ENCODE measurements around the gene SLC1A3. TPM values are rescaled to one million over a fixed set of nuclear protein-coding genes. Genes with fewer than 3 reads are reported as not detected.
A peak's percentile ranks its signal among the peaks of the same experiment; 100 is the strongest.

SLC1A3 gene
- total and polyA plus RNA-seq, 4 donors: 0.61 to 23.5 (median 16.1) TPM

DNA sequence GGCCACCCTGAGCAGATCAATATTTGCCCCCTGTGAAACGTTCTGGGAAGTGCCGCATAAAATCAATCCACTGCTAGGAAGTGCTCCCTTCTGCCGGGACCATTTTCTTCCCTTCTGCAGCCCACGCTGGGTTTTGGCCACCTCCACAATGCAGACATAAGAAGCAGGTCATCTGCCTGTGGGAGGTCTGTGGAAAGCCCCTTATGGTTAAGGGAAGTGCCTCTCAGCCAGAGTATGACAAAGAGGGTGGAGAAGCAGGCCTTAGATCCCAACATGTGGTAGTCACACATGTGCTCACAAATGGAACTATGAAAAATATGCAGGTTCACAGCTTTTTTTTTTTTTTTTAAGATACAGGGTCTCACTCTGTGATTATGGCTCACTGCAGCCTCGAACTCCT lies 82.8 kb downstream of the SLC1A3 start:
- WGBS, 2 donors: 93% methylated on average over 5 of the region's 5 CpGs
- DNase-seq: peak in 1 of 2 donors; percentile 58
- Histone ChIP-seq H3K4me3 (ENCODE audit: low read length in 2 of 2) (no peak overlapping the region), H3K36me3 (ENCODE audit: control insufficient read depth in 1 of 2, insufficient read depth in 2 of 2, low read length in 1 of 2) (no peaks in the 10 kb centered on the region), H3K9me3 (ENCODE audit: control insufficient read depth, low read length) (no peaks in the 10 kb centered on the region), H3K27ac (ENCODE audit: low read depth in 1 of 2, low read length in 2 of 2) (no peak overlapping the region), H3K27me3 (ENCODE audit: control insufficient read depth in 1 of 2, insufficient read depth in 2 of 2, low read length in 1 of 2) (no peaks in the 10 kb centered on the region), H3K4me1 (ENCODE audit: control insufficient read depth in 1 of 2, insufficient read depth in 2 of 2, low read length in 2 of 2) (no peaks in the 10 kb centered on the region)
- no peak for ATAC-seq (ENCODE audit: low FRiP score)
- intact Hi-C loops (cut with DNase I): no loop called here

DNA sequence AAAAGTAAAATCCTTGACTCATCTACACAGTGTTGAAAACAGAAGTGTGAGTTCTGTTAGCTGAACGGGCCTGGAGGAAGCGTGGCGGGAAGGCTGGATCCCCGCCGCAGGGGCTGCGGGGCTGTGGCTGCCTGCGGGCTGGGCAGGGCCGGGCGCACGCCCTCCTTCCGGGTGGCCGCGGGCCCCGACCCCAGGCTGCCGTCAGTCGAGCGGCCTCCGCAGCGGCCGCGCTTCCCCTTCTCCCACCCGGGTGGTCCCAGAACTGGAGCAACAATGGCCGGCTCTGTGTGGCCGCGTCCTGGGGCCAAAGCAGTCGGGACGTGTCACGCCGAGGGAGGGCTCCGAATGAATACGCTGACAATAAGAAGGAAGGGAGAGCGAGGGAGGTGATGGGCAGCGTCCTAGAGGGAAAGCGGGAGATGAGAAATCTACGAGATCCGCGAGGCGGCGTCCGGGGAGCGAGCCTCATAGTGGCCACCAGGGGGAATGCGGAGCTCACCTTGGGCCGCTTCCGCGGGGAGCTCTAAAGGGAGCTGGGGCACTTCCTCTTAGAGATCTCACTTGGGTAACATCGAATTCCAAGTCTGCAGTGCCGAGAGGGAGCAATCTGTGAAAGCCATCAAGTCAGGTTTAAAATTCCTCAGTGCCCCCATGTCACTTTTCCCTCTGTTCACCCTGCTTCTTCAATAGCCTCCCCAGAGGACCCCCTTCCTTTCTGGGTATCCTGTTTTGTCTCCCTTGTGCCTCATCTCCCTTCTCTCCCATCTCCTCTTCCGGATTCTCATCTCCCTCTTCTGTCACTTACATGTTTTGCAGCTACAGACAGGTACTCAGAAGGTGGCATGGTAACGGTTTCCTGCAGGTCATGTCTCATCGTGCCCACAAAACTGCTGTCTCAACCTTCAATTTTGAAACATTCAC lies 83.9 kb downstream of the SLC1A3 start:
- DNase-seq (peak; percentile 88 to 94), ATAC-seq (ENCODE audit: low FRiP score) (peak; percentile 81)
- no peaks in the 10 kb centered on the region for H3K27me3 ChIP-seq (ENCODE audit: control insufficient read depth in 1 of 2, insufficient read depth in 2 of 2, low read length in 1 of 2)
- WGBS, 2 donors: 4% methylated on average over 50 of the region's 50 CpGs
- no peaks in the 10 kb centered on the region for H3K9me3 ChIP-seq (ENCODE audit: control insufficient read depth, low read length)
- intact Hi-C loops (cut with DNase I): loop anchor here (2.0 to 10.0 kb wide), 5 partner anchors 183 to 536 kb away; partner anchors contain the start of genes LMBRD2 (in 1 of the 2), NADK2 (in 1 of the 2) and SKP2 (in 1 of the 2)
- no peaks in the 10 kb centered on the region for H3K36me3 ChIP-seq (ENCODE audit: control insufficient read depth in 1 of 2, insufficient read depth in 2 of 2, low read length in 1 of 2)
- H3K4me1 ChIP-seq (ENCODE audit: control insufficient read depth in 1 of 2, insufficient read depth in 2 of 2, low read length in 2 of 2): no peaks in the 10 kb centered on the region
- peak overlapping the region in 1 of 2 donors; percentile 56 for H3K27ac ChIP-seq (ENCODE audit: low read depth in 1 of 2, low read length in 2 of 2)
- H3K4me3 ChIP-seq (ENCODE audit: low read length in 2 of 2): peak overlapping the region; percentile 6 to 92

DNA sequence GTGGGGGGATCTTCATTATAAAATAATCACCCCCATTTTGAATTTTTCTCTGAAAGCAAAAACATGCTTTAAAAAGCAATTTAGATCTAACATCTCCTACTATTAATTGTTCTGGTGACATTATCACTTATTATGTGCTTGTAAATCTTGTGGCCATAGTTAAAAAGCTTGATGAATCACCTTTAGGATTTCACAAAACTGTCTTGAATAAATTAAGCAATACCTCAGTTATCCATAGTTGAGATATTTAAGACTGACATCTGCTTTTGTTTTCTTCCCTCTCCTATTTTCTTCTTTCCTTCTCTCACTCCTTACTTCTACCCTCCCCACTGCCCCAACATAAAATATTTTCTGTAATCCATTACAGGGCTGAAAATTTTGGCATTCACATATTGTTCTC lies 84.8 kb downstream of the SLC1A3 start:
- no peaks in the 10 kb centered on the region for H3K9me3 ChIP-seq (ENCODE audit: control insufficient read depth, low read length)
- intact Hi-C loops (cut with DNase I): loop anchor here (2.0 to 10.0 kb wide), 5 partner anchors 184 to 536 kb away; partner anchors contain the start of genes LMBRD2 (in 1 of the 2), NADK2 (in 1 of the 2) and SKP2 (in 1 of the 2)
- no peaks in the 10 kb centered on the region for H3K27me3 ChIP-seq (ENCODE audit: control insufficient read depth in 1 of 2, insufficient read depth in 2 of 2, low read length in 1 of 2)
- DNase-seq (no peak), ATAC-seq (ENCODE audit: low FRiP score) (no peak)
- H3K4me3 ChIP-seq (ENCODE audit: low read length in 2 of 2): no peak overlapping the region
- no peaks in the 10 kb centered on the region for H3K36me3 ChIP-seq (ENCODE audit: control insufficient read depth in 1 of 2, insufficient read depth in 2 of 2, low read length in 1 of 2)
- H3K4me1 ChIP-seq (ENCODE audit: control insufficient read depth in 1 of 2, insufficient read depth in 2 of 2, low read length in 2 of 2): no peaks in the 10 kb centered on the region
- no peak overlapping the region for H3K27ac ChIP-seq (ENCODE audit: low read depth in 1 of 2, low read length in 2 of 2)

DNA sequence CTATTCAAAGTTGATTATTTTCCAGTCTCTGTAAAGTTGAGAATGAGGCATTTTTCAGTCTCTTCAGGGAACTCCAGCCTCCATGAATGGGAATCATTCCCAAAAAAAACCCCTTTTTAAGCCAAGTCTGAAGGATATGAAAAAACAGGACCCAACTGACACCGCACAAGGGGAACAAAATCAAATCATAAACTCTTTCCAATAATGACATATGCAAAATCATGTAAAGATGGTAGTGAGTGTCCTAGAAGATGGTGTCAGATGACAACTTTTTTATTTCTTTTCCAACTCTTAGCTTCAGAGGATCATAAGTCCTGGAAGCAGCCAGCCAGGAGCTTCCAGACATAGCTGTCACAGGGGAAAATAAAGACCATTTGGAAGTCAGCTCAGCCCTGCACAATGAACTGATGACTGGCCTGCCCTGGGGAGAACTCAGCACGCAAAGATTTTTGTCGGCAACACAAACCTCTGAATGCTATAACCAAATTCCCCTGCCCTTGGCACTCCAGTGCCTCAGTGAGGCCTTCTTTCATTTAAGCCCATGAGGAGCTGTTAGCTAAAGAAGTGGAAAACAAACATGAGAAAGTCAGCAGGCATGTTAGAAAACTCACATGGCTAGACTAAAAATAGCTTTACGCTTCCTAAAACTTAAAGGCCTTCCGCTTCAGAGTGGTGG lies 85.4 kb downstream of the SLC1A3 start:
- ATAC-seq (ENCODE audit: low FRiP score) (peak; percentile 36), DNase-seq (peak in 1 of 2 donors; percentile 61)
- Histone ChIP-seq H3K27ac (ENCODE audit: low read depth in 1 of 2, low read length in 2 of 2) (peak overlapping the region in 1 of 2 donors; percentile 37), H3K9me3 (ENCODE audit: control insufficient read depth, low read length) (no peaks in the 10 kb centered on the region), H3K4me3 (ENCODE audit: low read length in 2 of 2) (no peak overlapping the region), H3K36me3 (ENCODE audit: control insufficient read depth in 1 of 2, insufficient read depth in 2 of 2, low read length in 1 of 2) (no peaks in the 10 kb centered on the region), H3K4me1 (ENCODE audit: control insufficient read depth in 1 of 2, insufficient read depth in 2 of 2, low read length in 2 of 2) (no peaks in the 10 kb centered on the region), H3K27me3 (ENCODE audit: control insufficient read depth in 1 of 2, insufficient read depth in 2 of 2, low read length in 1 of 2) (no peaks in the 10 kb centered on the region)
- 7 to 31% methylated on average over 5 of the region's 5 CpGs for WGBS, 2 donors
- intact Hi-C loops (cut with DNase I): loop anchor here (2.0 to 10.0 kb wide), 5 partner anchors 185 to 537 kb away; partner anchors contain the start of genes LMBRD2 (in 1 of the 2), NADK2 (in 1 of the 2) and SKP2 (in 1 of the 2)

DNA sequence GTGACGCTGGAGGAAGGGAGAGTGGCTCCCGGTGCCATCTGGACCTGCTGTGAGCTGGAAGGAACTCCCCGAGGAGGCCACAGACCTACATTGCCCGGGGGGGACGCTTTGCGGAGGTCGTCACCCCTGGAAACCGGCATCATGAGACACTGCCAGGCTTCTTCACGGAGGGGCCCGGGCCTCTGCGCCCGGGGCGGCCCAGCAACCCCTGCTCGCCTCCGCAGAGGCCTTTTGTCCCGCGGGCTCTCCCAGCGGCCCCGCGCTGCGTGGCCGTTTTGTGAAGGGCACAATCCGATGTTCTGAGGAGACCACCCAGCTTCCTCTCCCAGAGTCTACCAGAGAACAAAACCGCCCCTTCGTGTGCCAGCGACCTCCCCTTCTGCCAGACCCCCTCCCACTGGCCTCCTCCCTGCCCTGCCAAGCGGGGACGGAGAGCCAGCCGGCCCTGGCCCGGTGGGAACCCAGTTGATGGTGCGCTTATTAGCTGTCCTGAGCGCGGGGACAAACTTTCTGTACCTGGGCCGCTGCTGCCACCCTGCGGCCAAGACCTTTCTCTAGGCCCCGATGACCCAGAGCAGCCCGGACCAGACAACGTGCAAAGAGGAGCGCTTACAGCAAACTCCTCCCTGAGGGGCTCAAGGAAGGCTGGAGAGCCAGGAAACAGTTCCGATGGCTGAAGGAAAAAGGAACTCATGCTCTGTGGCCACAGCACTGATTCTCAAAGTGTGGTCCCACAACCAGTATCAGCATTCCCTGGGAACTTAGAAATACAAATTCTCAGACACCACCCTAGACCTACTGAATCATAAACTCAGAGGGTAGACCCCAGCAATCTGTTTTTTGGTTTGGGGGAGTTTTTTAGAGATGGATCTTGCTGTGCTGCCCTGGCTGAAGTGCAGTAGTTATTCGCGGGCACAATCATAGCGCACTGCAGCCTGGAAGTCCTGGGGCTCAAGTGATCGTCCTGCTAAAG lies 86.7 kb downstream of the SLC1A3 start:
- WGBS, 2 donors: 27 to 28% methylated on average over 41 to 44 of the region's 44 CpGs
- DNase-seq (peak; percentile 87 to 91), ATAC-seq (ENCODE audit: low FRiP score) (peak; percentile 92)
- no peaks in the 10 kb centered on the region for H3K36me3 ChIP-seq (ENCODE audit: control insufficient read depth in 1 of 2, insufficient read depth in 2 of 2, low read length in 1 of 2)
- no peak overlapping the region for H3K27ac ChIP-seq (ENCODE audit: low read depth in 1 of 2, low read length in 2 of 2)
- intact Hi-C loops (cut with DNase I): loop anchor here (1.0 to 10.0 kb wide), 5 partner anchors 186 to 538 kb away; partner anchors contain the start of genes LMBRD2 (in 1 of the 2), NADK2 (in 1 of the 2) and SKP2 (in 1 of the 2)
- no peak overlapping the region for H3K4me3 ChIP-seq (ENCODE audit: low read length in 2 of 2)
- H3K27me3 ChIP-seq (ENCODE audit: control insufficient read depth in 1 of 2, insufficient read depth in 2 of 2, low read length in 1 of 2): no peaks in the 10 kb centered on the region
- H3K9me3 ChIP-seq (ENCODE audit: control insufficient read depth, low read length): no peaks in the 10 kb centered on the region
- H3K4me1 ChIP-seq (ENCODE audit: control insufficient read depth in 1 of 2, insufficient read depth in 2 of 2, low read length in 2 of 2): no peaks in the 10 kb centered on the region

DNA sequence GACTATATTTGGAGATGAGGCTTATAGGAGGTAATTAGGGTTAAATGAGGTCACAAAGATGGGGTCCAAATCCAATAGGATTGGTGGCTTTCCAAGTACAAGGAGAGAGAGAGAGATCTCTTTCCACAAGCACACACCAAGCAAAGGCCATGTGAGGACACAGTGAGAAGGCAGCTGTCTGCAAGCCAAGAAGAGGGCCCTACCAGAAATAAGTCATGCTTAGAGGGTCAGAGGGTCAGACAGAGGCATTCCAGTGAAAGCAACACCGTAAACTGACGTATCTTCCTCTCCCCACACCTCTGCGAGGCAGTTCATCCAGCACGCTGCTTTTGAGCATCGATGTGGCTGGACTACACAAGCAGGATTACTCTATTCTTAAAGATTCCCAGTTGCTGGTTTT lies 87.9 kb downstream of the SLC1A3 start:
- no peaks in the 10 kb centered on the region for H3K4me1 ChIP-seq (ENCODE audit: control insufficient read depth in 1 of 2, insufficient read depth in 2 of 2, low read length in 2 of 2)
- intact Hi-C loops (cut with DNase I): loop anchor here (5.0 to 10.0 kb wide), 4 partner anchors 187 to 540 kb away; partner anchors contain the start of genes LMBRD2 (in 1 of the 2), NADK2 (in 1 of the 2) and SKP2 (in 1 of the 2)
- ATAC-seq (ENCODE audit: low FRiP score) (no peak), DNase-seq (no peak)
- H3K27me3 ChIP-seq (ENCODE audit: control insufficient read depth in 1 of 2, insufficient read depth in 2 of 2, low read length in 1 of 2): no peaks in the 10 kb centered on the region
- no peaks in the 10 kb centered on the region for H3K36me3 ChIP-seq (ENCODE audit: control insufficient read depth in 1 of 2, insufficient read depth in 2 of 2, low read length in 1 of 2)
- no peaks in the 10 kb centered on the region for H3K9me3 ChIP-seq (ENCODE audit: control insufficient read depth, low read length)
- no peak overlapping the region for H3K27ac ChIP-seq (ENCODE audit: low read depth in 1 of 2, low read length in 2 of 2)
- WGBS, 2 donors: 93 to 95% methylated on average over 5 of the region's 5 CpGs
- no peak overlapping the region for H3K4me3 ChIP-seq (ENCODE audit: low read length in 2 of 2)

DNA sequence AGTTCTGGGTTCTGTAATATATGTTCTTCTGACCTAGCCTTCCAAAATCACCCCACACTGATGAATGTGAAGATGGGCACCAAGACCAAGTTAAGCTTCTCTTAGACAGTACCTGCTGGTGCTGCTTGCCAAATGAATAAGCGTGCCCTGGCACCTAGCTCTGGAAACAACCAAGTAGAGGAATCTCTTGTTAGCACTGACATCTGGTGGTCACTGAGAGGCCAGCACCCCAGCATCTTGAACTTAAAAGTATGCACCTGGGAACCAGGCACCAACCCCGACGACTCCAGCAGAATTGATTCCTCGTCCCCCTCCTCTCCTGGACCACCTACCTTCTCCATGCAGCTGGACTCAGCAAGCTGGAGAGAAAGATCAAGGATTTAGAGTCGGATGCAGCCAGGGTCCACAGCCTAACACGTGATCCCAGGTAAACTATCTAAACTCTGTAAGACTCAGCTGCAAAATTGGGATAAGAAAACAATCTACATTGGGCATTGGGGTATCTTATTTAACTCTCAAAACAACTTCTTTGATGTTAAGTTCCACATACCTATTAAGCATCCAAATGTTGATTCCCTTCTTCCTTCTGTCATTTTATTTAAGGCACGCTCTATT lies 89.8 kb downstream of the SLC1A3 start:
- H3K27me3 ChIP-seq (ENCODE audit: control insufficient read depth in 1 of 2, insufficient read depth in 2 of 2, low read length in 1 of 2): no peaks in the 10 kb centered on the region
- intact Hi-C loops (cut with DNase I): loop anchor here (10.0 kb wide), 2 partner anchors 451 to 541 kb away; partner anchors contain the start of genes LMBRD2 (in 1 of the 2), NADK2 (in 1 of the 2) and SKP2 (in 1 of the 2)
- peak in 1 of 2 donors; percentile 51 for DNase-seq
- no peak for ATAC-seq (ENCODE audit: low FRiP score)
- H3K9me3 ChIP-seq (ENCODE audit: control insufficient read depth, low read length): no peaks in the 10 kb centered on the region
- no peaks in the 10 kb centered on the region for H3K36me3 ChIP-seq (ENCODE audit: control insufficient read depth in 1 of 2, insufficient read depth in 2 of 2, low read length in 1 of 2)
- H3K27ac ChIP-seq (ENCODE audit: low read depth in 1 of 2, low read length in 2 of 2): no peak overlapping the region
- 23 to 30% methylated on average over 7 of the region's 7 CpGs for WGBS, 2 donors
- no peaks in the 10 kb centered on the region for H3K4me1 ChIP-seq (ENCODE audit: control insufficient read depth in 1 of 2, insufficient read depth in 2 of 2, low read length in 2 of 2)
- H3K4me3 ChIP-seq (ENCODE audit: low read length in 2 of 2): no peak overlapping the region
